ENCODE results near the gene HEMGN. TPM values are rescaled to one million over a fixed set of nuclear protein-coding genes. Genes with fewer than 3 reads are reported as not detected.

HEMGN gene, protein sequence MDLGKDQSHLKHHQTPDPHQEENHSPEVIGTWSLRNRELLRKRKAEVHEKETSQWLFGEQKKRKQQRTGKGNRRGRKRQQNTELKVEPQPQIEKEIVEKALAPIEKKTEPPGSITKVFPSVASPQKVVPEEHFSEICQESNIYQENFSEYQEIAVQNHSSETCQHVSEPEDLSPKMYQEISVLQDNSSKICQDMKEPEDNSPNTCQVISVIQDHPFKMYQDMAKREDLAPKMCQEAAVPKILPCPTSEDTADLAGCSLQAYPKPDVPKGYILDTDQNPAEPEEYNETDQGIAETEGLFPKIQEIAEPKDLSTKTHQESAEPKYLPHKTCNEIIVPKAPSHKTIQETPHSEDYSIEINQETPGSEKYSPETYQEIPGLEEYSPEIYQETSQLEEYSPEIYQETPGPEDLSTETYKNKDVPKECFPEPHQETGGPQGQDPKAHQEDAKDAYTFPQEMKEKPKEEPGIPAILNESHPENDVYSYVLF
- total RNA-seq (8.3 TPM), polyA plus RNA-seq (not detected)

GRCh38 chr9:97938081-97938644, at the start of gene HEMGN:
HEMGN (minus strand) TSS chr9:97938172; CDS start chr9:97938136, 36 bp downstream.
- Histone ChIP-seq H3K36me3 (ENCODE audit: insufficient read depth) (no peaks in the 10 kb centered on the region), H3K4me1 (ENCODE audit: insufficient read depth) (no peaks in the 10 kb centered on the region), H3K27ac (ENCODE audit: low read depth) (no peak within 1 kb of the TSS), H3K4me3 (ENCODE audit: low read depth, low read length) (no peak within 1 kb of the TSS)
- WGBS, result 64% methylated on average over 3 of the region's 3 CpGs
- no peak for DNase-seq (ENCODE audit: extremely low spot score)

DNA sequence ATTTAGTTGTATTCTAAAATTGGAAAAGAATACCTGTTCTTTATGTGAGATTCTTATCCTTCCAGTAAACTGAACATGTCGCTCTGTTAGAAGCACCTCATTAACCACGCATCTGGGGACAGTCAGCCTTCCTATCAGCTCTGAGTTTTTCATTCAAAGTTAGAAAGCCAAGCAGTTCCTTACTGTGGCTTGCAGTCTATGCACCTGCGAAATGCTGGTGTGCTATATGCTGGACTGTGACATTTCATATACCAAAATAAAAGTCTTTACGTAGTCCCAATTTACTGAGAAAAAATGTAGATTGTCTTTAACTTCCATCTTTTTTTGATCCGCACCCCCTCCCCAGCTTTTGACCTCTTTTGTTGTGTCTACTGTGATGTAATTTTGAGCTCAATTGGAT, 49.5 kb upstream of the HEMGN start:
- H3K27ac ChIP-seq (ENCODE audit: low read depth), result no peak overlapping the region
- 84% methylated on average over 5 of the region's 5 CpGs for WGBS
- peaks cover 3% of the 10 kb centered on the region for H3K4me1 ChIP-seq (ENCODE audit: insufficient read depth)
- no peak overlapping the region for H3K4me3 ChIP-seq (ENCODE audit: low read depth, low read length)
- no peak for DNase-seq (ENCODE audit: extremely low spot score)
- no peaks in the 10 kb centered on the region for H3K36me3 ChIP-seq (ENCODE audit: insufficient read depth)

- peak overlapping the region; percentile 100 for H3K27ac ChIP-seq (ENCODE audit: low read depth)
- H3K4me1 ChIP-seq (ENCODE audit: insufficient read depth), result peaks cover 3% of the 10 kb centered on the region
- no peak for DNase-seq (ENCODE audit: extremely low spot score)
- no peaks in the 10 kb centered on the region for H3K36me3 ChIP-seq (ENCODE audit: insufficient read depth)
- WGBS, result 6% methylated on average over 59 of the region's 59 CpGs
- H3K4me3 ChIP-seq (ENCODE audit: low read depth, low read length), result peak overlapping the region; percentile 100
Observed at GRCh38 chr9:97985058-97985861, 47.3 kb upstream of the HEMGN start.

DNA sequence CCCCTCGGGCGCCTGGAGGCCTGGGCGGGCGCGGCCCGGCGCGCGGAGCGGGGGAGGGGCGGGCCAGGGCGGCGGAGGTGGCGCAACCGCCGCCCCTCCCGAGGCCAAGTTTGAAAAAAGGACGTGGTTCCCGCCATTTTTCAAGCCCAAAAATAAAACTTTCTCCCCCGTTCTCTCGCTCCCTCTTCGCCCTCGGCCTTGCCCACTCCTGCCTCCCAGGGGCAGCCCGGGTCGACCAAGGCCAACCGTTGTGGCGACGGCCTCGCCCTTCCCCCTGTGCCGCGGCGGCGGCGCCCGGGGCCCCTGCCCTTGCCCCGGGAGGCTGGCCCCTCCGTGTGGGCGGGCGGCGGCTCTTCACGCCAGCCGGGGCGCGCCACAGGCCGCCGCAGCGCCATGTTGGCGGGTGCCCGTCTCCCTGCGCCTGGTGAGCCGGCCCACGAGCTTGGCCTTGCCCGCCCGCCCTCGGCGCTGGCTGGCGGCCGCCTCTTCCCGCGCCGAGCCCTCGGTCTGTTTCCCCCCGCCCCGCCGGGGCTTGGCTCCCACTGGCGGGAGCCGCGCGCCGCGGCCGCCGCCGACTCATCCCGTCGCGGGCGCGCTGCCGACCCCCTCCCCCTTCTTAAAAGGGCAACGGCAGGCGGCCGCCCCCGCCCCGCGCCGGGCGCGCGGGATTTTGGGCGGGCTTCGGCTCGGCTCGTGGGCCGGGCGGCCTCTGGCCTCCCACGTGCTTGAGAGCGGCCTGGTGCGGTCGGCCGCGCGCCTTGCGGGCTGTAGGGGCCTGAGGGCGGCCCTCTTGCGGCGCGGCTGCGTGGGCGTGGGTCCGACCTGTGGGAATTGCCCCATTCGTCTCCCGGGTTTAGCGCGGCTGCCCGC, 46.5 kb upstream of the HEMGN start:
- Histone ChIP-seq H3K4me3 (ENCODE audit: low read depth, low read length) (peak overlapping the region; percentile 100), H3K4me1 (ENCODE audit: insufficient read depth) (peaks cover 3% of the 10 kb centered on the region), H3K27ac (ENCODE audit: low read depth) (peak overlapping the region; percentile 100), H3K36me3 (ENCODE audit: insufficient read depth) (no peaks in the 10 kb centered on the region)
- no peak for DNase-seq (ENCODE audit: extremely low spot score)
- WGBS, result under 1% methylated on average over 116 of the region's 116 CpGs

DNA sequence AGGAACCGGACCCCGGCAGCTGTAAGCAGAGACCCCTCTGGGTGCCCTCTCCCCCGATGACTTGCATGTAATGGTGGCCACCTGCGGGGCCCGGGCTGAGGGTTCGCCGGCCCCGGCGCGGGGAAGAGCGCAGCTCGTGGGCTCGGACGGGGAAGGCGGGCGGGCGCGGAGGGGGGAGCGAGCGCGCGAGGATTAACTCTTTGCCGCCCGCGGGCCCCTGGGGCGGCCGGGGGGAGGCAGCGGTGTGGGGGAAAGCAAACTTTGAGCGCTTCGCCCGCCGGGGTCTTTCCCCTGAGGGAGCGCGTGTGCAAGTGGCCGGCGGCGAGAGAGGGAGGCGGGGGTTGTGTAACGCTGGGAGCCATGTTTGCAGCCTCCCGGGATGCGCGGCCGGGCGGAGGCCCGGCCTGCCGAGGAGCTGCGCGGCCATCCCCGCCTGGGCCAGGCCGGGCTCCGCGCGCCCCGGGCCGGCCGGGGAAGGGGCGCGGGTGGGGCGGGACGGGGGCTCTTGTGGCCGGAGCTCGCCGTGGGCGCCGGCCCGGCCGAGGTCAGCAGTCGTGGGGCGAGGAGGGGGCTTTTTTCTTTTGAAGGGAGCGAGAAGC, 45.7 kb upstream of the HEMGN start:
- peaks cover 3% of the 10 kb centered on the region for H3K4me1 ChIP-seq (ENCODE audit: insufficient read depth)
- H3K36me3 ChIP-seq (ENCODE audit: insufficient read depth), result no peaks in the 10 kb centered on the region
- under 1% methylated on average over 70 of the region's 70 CpGs for WGBS
- H3K27ac ChIP-seq (ENCODE audit: low read depth), result peak overlapping the region; percentile 100
- no peak for DNase-seq (ENCODE audit: extremely low spot score)
- H3K4me3 ChIP-seq (ENCODE audit: low read depth, low read length), result peak overlapping the region; percentile 100

DNA sequence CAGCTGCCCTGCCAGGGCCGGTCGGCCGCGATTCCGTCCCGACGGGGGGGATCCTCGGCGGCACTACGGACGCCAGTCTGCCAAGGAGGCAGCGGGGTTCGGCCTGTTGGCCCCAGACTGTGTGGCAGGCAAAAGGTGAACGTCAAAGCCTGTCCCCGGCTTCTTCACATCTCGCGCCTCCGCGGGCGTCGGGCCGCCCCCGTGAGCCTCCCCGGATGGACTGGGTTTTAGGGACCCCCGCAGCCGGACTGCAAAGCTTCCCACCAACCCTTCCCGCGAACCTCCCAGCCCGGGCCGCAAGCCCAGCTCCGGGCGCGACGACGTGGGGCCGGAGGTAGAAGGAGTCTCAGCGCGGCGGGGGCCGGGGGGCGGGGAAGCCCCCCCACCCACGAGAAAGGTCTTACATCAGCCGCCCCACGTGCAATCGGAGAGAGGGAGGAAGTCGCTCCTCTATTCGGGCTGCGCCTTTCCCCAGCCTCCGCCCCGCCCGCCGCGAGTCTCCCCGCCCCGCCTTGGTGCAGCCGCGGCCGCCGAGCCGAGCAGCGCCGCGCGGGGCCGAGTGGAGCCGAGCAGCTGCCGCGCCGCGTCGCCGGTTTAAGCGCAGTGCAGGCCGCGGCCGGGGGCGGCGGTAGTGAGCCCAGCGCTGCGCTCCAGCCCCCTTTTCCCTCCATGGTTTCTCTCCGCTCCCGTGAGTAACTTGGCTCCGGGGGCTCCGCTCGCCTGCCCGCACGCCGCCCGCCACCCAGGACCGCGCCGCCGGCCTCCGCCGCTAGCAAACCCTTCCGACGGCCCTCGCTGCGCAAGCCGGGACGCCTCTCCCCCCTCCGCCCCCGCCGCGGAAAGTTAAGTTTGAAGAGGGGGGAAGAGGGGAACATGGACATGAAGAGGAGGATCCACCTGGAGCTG, 45.0 kb upstream of the HEMGN start, which contains the start of gene ANP32B:
ANP32B (plus strand) TSS at position 659 of the 906 bp plus-strand sequence; CDS start at position 874, 215 bp downstream.
- peak; percentile 74 for DNase-seq (ENCODE audit: extremely low spot score)
- Histone ChIP-seq H3K27ac (ENCODE audit: low read depth) (peak within 1 kb of the TSS; percentile 100), H3K36me3 (ENCODE audit: insufficient read depth) (no peaks in the 10 kb centered on the region), H3K4me3 (ENCODE audit: low read depth, low read length) (peak within 1 kb of the TSS; percentile 100), H3K4me1 (ENCODE audit: insufficient read depth) (peaks cover 3% of the 10 kb centered on the region)
- under 1% methylated on average over 105 of the region's 105 CpGs for WGBS

- peak overlapping the region; percentile 72 for H3K27ac ChIP-seq (ENCODE audit: low read depth)
- no peak for DNase-seq (ENCODE audit: extremely low spot score)
- WGBS, result 47% methylated on average over 15 of the region's 15 CpGs
- peak overlapping the region; percentile 100 for H3K4me3 ChIP-seq (ENCODE audit: low read depth, low read length)
- H3K36me3 ChIP-seq (ENCODE audit: insufficient read depth), result no peaks in the 10 kb centered on the region
- H3K4me1 ChIP-seq (ENCODE audit: insufficient read depth), result peaks cover 3% of the 10 kb centered on the region
Observed at GRCh38 chr9:97981846-97982682, 44.1 kb upstream of the HEMGN start.

DNA sequence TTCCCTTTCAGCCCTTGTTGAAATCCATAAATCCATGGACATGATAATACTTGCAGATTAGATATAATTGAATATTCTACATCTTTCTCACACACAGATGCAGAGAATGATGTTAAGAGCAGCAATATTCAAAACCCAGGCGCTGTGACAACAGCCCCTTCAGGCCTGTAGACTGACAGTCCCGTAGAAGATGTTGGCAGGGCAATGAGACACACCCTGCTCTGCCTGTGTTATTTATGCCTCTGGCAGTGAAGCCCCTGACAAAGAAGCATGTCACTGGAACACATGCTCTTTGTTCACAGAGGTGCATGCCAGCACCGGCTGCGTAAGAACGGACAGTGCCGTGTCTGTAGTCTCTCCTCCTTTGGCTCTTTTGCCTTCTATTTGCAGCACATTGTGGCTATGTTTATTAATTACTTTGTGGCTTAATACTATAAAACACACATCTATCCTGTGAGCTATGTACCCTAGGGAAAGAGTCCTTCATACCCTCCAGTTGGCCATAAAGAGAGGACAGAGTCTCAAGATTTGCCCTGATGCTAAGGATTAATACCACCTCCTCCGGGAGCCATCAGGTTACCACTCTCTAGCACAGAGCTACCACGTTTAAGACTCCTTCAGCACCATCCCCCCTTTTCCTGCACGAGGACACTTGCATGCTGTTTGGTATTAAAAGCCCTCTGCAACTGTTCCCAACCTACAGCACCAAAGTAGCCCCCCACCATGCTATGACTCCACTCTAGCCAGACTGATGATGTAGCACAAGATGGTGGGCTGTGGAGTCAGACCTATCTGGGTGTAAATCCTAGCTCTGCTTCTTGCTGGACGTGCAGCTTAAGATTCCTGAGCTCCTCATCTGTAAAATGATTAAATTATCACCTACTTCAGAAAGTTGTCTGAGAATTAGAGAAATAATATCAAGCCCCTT, 43.2 kb upstream of the HEMGN start:
- Histone ChIP-seq H3K4me3 (ENCODE audit: low read depth, low read length) (no peak overlapping the region), H3K36me3 (ENCODE audit: insufficient read depth) (no peaks in the 10 kb centered on the region), H3K27ac (ENCODE audit: low read depth) (no peak overlapping the region), H3K4me1 (ENCODE audit: insufficient read depth) (peaks cover 3% of the 10 kb centered on the region)
- 60% methylated on average over 10 of the region's 10 CpGs for WGBS
- DNase-seq (ENCODE audit: extremely low spot score), result no peak

DNA sequence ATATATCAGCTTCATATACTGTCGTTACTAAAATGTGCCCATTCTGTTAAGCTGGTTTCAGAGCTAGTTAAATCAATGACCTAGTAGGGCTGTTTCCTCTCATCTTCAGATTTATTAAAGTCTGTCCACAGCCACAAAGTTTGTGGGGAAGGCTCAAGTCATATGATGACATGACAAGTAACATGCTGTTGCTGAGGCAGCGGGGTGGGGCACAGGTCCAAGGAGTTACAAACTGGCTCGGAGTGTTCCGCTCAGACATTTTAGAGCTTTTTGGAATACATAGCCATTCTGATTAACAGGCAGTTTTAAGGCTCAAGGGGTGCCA, 42.5 kb upstream of the HEMGN start:
- H3K4me3 ChIP-seq (ENCODE audit: low read depth, low read length), result no peak overlapping the region
- no peak overlapping the region for H3K27ac ChIP-seq (ENCODE audit: low read depth)
- 52% methylated on average over 4 of the region's 4 CpGs for WGBS
- DNase-seq (ENCODE audit: extremely low spot score), result no peak
- no peaks in the 10 kb centered on the region for H3K36me3 ChIP-seq (ENCODE audit: insufficient read depth)
- H3K4me1 ChIP-seq (ENCODE audit: insufficient read depth), result peaks cover 3% of the 10 kb centered on the region

DNA sequence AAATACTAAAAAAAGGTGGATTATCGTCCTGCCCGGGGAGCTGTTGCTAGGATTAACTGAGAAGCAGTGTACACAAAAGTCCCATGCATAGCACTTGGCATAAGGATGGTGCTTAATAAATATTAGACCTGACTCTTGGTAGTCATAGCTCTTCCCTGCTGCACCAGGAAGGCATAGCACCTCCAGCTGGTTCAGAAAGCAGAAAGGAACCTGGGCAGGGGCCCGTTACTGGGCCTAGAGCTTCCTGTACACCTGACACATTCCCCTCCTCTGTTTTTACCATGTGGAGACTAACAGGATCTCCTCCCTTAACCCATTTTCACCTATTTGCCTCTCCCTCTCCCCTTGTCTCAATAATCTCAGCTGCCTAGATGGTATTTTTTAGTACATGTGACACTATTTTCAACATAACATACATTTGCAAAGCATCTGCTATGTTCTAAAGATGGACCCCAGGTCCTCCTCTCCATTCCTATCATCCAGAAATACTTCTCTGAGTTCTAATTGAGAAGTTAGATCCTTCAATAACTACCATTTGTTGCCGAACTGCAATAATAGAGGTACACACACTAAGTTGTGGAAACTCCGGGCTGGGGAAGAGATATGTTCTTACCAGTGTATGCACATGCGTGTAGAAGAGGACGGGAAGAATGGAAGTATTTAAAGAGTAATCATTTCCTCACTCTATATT, 42.0 kb upstream of the HEMGN start:
- Histone ChIP-seq H3K4me3 (ENCODE audit: low read depth, low read length) (no peak overlapping the region), H3K36me3 (ENCODE audit: insufficient read depth) (no peaks in the 10 kb centered on the region), H3K27ac (ENCODE audit: low read depth) (no peak overlapping the region)

More for the DNA sequence above, 42.0 kb upstream of the HEMGN start:
- 79% methylated on average over 7 of the region's 7 CpGs for WGBS
- DNase-seq (ENCODE audit: extremely low spot score), result no peak
- peaks cover 1% of the 10 kb centered on the region for H3K4me1 ChIP-seq (ENCODE audit: insufficient read depth)
